Head of caudate nucleus (tissue), 42 donors: ENCODE measurements around the gene CAMK2G.

Experiments
- DNase-seq, 42 donors: peaks; one replicate each; pipeline versions ENCODE4 v3.0.0 to v3.0.0-alpha.2; 2020 to 2021; ENCODE audit warnings: mixed read lengths in 7 of 42
- intact Hi-C: fragments of 100-400 bp; cut with DNase I; formaldehyde crosslinking; loops from one replicate; pipeline ENCODE4 v1.15.0; 2022

The CAMK2G gene

DNA sequence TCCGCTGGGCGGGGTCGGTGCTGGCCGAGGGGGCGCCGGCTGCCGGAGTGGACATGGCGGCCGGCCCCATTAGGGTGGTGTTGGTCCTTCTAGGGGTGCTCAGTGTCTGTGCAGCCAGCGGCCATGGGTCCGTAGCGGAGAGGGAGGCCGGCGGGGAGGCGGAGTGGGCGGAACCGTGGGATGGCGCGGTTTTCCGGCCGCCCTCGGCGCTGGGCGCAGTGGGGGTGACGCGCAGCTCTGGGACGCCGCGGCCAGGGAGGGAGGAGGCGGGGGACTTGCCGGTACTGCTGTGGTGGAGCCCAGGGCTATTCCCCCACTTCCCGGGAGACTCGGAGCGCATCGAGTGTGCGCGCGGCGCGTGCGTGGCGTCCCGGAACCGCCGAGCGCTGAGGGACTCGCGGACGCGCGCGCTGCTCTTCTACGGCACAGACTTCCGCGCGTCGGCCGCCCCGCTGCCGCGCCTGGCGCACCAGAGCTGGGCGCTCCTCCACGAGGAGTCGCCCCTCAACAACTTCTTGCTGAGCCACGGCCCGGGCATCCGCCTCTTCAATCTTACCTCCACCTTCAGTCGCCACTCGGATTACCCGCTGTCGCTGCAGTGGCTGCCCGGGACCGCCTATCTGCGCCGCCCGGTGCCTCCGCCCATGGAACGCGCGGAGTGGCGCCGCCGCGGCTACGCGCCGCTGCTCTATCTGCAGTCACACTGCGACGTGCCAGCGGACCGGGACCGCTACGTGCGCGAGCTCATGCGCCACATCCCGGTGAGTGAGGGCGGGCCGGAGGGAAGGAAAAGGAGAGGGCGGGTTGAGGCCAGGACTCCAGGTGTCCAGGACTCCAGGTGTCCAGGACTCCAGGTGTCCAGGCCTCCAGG lies 101.8 kb downstream of the CAMK2G start:
- intact Hi-C loops: no loop called here
- peak; percentile 38 to 90 (median 81) for DNase-seq

GRCh38 chr10:73771722-73772280 lies 102.6 kb downstream of the CAMK2G start:
- intact Hi-C loops: no loop called here
- peak in 41 of 42 donors; percentile 4 to 95 (median 89) for DNase-seq

- DNase-seq: no peak
- intact Hi-C loops: no loop called here
These were observed 105.0 kb downstream of the CAMK2G start for GRCh38 chr10:73769396-73769795.

- peak in 2 of 42 donors; percentile 16 to 32 for DNase-seq
These were observed 105.5 kb downstream of the CAMK2G start for GRCh38 chr10:73768881-73769280.

DNA sequence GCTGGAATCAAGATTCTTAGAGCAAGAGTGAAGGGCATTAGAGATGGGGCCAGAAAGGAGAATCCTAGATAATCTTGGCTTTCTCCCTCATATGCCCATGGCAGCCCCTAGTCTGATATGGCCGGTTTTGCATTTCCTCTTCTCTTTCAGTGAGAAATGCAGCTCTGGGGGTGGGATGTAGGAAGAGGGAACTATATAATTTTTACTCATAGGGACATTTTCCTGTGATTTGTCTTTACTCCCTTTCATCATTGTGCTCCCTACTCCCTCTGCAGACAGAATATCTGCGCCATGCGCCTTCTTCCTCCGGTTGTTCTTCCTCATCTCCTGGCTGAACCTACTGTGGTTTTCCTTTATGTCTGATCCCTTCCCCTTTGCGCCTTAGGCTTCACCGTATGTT lies 109.3 kb downstream of the CAMK2G start:
- intact Hi-C loops: no loop called here
- DNase-seq: no peak

More at GRCh38 chr10:73768881-73769280, 105.5 kb downstream of the CAMK2G start:
- intact Hi-C loops: no loop called here

DNA sequence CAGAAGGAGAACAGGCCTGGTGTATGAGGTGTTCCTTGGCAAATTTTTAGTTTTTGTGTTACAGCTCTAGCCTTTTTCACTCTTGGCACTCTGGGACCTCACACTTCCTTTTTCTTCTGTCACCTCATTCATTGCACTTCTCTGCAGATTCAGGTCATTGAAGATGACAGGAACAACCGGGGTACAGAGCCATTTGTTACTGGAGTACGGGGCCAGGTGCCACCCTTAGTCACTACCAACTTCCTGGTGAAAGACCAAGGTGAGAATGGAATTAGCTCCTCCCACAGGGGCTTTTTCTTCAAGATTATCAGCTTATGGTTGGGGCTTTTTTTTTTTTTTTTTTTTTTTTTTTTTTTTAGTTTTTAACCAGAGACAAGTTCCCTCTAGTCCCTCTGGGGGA lies 111.0 kb downstream of the CAMK2G start:
- intact Hi-C loops: no loop called here
- no peak for DNase-seq

- no peak for DNase-seq
- intact Hi-C loops: no loop called here
These were observed 111.4 kb downstream of the CAMK2G start for GRCh38 chr10:73762915-73763314.
